ENCODE data around the gene REV1. TPM values are rescaled to one million over a fixed set of nuclear protein-coding genes. Genes with fewer than 3 reads are reported as not detected.
"Not testable (repeated sequence)": the region's sequence is repeated elsewhere in the genome, so short reads cannot be mapped to it uniquely, and the experiment has no call there.

REV1 gene
- total and polyA plus RNA-seq, 8 donors = 43.7 to 77.9 (median 65.5) TPM

- Histone ChIP-seq H3K4me1 (peaks cover 6 to 36% of the 10 kb centered on the region in 2 donors), H3K27me3 (no peaks in the 10 kb centered on the region), H3K27ac (peak overlapping the region; percentile 3 to 28), H3K36me3 (no peaks in the 10 kb centered on the region), H3K4me3 (no peak overlapping the region), H3K9me3 (no peaks in the 10 kb centered on the region)
- intact Hi-C loops (cut with DNase I) = no loop called here
- ATAC-seq = peak; percentile 83
- peak in 1 of 4 donors; percentile 26 for DNase-seq
- TF ChIP-seq, protein P1, sequence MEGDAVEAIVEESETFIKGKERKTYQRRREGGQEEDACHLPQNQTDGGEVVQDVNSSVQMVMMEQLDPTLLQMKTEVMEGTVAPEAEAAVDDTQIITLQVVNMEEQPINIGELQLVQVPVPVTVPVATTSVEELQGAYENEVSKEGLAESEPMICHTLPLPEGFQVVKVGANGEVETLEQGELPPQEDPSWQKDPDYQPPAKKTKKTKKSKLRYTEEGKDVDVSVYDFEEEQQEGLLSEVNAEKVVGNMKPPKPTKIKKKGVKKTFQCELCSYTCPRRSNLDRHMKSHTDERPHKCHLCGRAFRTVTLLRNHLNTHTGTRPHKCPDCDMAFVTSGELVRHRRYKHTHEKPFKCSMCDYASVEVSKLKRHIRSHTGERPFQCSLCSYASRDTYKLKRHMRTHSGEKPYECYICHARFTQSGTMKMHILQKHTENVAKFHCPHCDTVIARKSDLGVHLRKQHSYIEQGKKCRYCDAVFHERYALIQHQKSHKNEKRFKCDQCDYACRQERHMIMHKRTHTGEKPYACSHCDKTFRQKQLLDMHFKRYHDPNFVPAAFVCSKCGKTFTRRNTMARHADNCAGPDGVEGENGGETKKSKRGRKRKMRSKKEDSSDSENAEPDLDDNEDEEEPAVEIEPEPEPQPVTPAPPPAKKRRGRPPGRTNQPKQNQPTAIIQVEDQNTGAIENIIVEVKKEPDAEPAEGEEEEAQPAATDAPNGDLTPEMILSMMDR (IDR thresholded peaks at IDR 0.05) = no peak
Observed at GRCh38 chr2:99472600-99472960, 17.2 kb downstream of the REV1 start.

GRCh38 chr2:99471654-99472599 is 17.9 kb downstream of the REV1 start:
- H3K4me3 ChIP-seq = no peak overlapping the region
- TF ChIP-seq, protein P1 (IDR thresholded peaks at IDR 0.05) = no peak
- no peaks in the 10 kb centered on the region for H3K9me3 ChIP-seq
- no peaks in the 10 kb centered on the region for H3K27me3 ChIP-seq
- peaks cover 6 to 32% of the 10 kb centered on the region in 2 donors for H3K4me1 ChIP-seq
- DNase-seq (no peak), ATAC-seq (peak; percentile 68)
- H3K36me3 ChIP-seq = no peaks in the 10 kb centered on the region
- intact Hi-C loops (cut with DNase I) = no loop called here
- H3K27ac ChIP-seq = peak overlapping the region; percentile 3 to 28

DNA sequence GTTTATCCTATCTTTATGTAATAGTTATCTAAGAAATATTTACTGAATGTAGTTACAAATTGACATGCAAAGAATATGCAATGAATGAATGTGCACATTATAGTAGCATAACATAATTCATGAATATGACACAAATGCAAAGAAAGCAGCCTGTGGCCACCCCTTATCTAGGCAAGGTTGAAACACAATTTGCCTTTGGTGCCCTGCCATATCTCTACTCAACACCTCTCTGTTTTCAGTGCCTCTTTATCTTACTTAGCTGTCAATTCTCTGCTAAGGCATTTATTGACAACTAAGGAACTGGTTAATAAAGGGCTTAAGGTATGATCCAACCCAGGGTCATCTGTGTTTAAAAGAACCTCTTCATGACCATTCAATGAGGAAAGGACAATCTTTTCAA is 18.9 kb downstream of the REV1 start:
- no peak for DNase-seq
- Histone ChIP-seq H3K27ac (no peak overlapping the region), H3K4me1 (peaks cover 6 to 26% of the 10 kb centered on the region in 2 donors), H3K36me3 (no peaks in the 10 kb centered on the region), H3K4me3 (no peak overlapping the region), H3K27me3 (no peaks in the 10 kb centered on the region), H3K9me3 (no peaks in the 10 kb centered on the region)
- no peak for ATAC-seq
- intact Hi-C loops (cut with DNase I) = no loop called here
- TF ChIP-seq, protein P1 (IDR thresholded peaks at IDR 0.05) = no peak

DNA sequence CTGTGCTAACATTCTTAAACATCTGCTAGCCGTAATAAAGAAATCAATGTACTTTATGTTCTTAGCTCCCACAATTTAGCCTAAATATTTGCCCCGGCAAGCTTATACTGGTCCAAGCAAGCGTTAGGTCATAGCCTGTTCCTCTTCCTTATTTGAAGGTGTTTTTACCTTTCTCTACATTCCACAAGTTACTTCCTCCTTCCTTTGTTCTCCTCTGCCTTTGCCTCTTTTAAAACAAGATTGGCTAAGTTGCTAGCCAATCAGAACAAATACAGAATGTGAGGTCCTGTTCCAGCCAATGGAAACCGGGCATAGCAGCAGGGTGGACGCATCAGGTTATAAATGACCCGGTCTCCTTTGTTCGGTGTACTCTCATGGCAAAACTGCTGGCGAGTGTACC is 19.4 kb downstream of the REV1 start:
- peaks cover 6 to 21% of the 10 kb centered on the region in 2 donors for H3K4me1 ChIP-seq
- DNase-seq; H3K27ac ChIP-seq; ATAC-seq; H3K36me3 ChIP-seq; H3K9me3 ChIP-seq; H3K27me3 ChIP-seq; intact Hi-C loops (cut with DNase I); H3K4me3 ChIP-seq: not testable (repeated sequence)

GRCh38 chr2:99469394-99469793 is 20.4 kb downstream of the REV1 start:
- intact Hi-C loops (cut with DNase I) = no loop called here
- Histone ChIP-seq H3K4me1 (peaks cover 4 to 11% of the 10 kb centered on the region in 2 donors), H3K4me3 (no peak overlapping the region), H3K36me3 (no peaks in the 10 kb centered on the region), H3K27me3 (no peaks in the 10 kb centered on the region), H3K27ac (no peak overlapping the region), H3K9me3 (no peaks in the 10 kb centered on the region)
- TF ChIP-seq, protein P1 (IDR thresholded peaks at IDR 0.05) = no peak
- DNase-seq = no peak
- no peak for ATAC-seq

Measured in left lung (tissue), 10 donors.